ENCODE measurements around the gene CDC42BPA.

Gene CDC42BPA

DNA sequence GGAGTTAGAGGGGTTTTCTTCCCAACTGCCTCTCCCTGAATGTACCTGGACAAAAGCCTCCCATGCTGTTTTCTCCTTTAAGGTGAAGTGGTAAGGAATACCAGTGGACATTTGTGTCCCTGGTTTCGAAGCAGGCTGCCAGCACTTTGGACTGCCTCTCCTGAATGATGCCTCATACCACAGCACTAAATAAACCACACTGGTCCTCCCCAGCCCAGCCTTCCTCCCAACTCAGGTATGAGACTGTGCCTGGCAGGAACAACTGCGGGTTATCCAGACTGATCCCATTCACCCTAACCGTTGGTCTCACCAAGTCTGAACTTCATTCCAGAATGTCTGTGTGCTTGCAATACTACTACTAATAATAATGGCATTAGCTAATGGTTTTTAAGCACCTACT lies 368.9 kb downstream of the CDC42BPA start:
- TF ChIP-seq, protein P1, sequence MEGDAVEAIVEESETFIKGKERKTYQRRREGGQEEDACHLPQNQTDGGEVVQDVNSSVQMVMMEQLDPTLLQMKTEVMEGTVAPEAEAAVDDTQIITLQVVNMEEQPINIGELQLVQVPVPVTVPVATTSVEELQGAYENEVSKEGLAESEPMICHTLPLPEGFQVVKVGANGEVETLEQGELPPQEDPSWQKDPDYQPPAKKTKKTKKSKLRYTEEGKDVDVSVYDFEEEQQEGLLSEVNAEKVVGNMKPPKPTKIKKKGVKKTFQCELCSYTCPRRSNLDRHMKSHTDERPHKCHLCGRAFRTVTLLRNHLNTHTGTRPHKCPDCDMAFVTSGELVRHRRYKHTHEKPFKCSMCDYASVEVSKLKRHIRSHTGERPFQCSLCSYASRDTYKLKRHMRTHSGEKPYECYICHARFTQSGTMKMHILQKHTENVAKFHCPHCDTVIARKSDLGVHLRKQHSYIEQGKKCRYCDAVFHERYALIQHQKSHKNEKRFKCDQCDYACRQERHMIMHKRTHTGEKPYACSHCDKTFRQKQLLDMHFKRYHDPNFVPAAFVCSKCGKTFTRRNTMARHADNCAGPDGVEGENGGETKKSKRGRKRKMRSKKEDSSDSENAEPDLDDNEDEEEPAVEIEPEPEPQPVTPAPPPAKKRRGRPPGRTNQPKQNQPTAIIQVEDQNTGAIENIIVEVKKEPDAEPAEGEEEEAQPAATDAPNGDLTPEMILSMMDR (conservative IDR thresholded peaks at IDR 0.05; ENCODE audit: low read depth, low read length): no peak
- no peak for DNase-seq (ENCODE audit: low read depth)
- H3K4me3 ChIP-seq (ENCODE audit: low read length): no peak overlapping the region

DNA sequence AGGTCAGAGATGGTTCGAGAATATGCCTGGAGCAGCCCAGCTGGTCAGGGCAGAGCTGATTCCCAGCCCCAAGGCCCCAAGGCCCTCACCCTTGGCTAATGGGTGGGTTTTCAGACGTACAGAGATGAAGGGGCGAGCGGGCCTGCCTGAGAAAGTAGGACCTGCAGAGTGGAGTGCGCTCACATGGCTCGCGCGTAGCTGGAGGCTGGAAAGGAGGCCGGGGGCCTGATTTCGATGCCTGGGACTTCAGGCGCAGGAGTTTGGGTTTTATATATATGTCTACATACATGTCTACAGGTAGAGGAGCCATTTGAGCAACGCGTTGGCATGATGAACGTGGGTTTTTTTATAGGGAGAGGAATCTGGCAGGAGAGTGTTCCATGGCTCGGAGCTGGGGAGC lies 369.3 kb downstream of the CDC42BPA start:
- TF ChIP-seq, protein P1 (conservative IDR thresholded peaks at IDR 0.05; ENCODE audit: low read depth, low read length): no peak
- DNase-seq (ENCODE audit: low read depth): no peak
- H3K4me3 ChIP-seq (ENCODE audit: low read length): no peak overlapping the region

DNA sequence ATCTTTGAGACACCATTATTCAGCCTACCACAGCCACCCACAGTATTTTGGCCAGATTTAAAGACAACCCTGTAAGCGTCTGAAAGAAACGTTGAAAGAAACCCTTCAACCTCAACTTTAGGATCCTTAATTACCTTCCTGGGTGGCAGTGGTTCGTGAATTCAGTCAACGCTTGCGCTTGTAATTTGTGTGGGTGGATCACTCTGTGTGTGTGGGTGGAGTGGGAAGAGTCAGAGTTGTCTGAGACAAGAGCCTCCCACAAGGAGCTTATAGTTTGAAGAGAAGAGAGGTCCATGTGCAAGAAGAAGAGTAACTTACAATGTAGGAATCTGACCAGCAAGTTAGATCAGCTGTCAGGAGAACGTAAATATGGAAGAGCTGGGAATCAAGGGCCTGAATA lies 369.8 kb downstream of the CDC42BPA start:
- no peak overlapping the region for H3K4me3 ChIP-seq (ENCODE audit: low read length)
- TF ChIP-seq, protein P1 (conservative IDR thresholded peaks at IDR 0.05; ENCODE audit: low read depth, low read length): no peak
- DNase-seq (ENCODE audit: low read depth): no peak

DNA sequence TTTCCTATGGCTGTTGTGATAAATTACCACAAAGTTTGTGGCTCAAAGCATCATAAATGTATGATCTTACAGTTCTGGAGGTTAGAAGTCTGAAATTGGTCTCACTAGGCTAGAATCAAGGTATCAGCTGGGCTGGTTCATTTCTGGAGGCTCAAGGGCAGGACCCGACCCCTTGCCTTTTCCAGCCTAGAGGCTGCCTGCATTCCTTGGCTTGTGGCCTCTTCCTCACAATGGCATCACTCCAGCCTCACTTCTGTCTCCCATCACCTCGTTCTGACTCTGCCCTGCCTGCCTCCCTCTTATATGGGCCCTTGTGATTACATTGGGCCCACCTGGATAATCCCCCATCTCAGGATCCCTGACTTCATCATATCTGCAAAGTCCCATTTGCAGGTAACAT lies 370.2 kb downstream of the CDC42BPA start:
- H3K4me3 ChIP-seq (ENCODE audit: low read length): no peak overlapping the region
- no peak for DNase-seq (ENCODE audit: low read depth)
- TF ChIP-seq, protein P1 (conservative IDR thresholded peaks at IDR 0.05; ENCODE audit: low read depth, low read length): no peak

DNA sequence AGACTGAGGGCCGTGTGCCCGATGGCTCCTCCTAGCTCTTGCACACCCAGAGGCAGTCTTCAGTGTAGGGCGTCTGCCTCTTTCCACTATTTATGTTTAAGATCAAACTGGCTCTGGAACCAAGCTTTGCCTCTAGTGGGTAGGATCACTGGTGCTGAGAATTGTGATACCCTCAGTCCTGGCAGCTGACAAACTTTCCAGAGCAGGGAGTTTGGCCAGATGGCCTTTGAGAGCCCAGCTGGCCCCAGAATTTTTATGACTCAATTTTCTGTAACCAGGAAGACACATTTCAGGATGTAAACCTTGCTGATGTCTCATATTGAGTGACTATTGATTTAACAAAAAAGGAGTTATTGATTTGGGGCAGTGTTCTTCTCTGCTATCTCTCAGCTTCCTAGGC lies 371.5 kb downstream of the CDC42BPA start:
- H3K4me3 ChIP-seq (ENCODE audit: low read length): no peak overlapping the region
- no peak for DNase-seq (ENCODE audit: low read depth)
- TF ChIP-seq, protein P1 (conservative IDR thresholded peaks at IDR 0.05; ENCODE audit: low read depth, low read length): no peak

DNA sequence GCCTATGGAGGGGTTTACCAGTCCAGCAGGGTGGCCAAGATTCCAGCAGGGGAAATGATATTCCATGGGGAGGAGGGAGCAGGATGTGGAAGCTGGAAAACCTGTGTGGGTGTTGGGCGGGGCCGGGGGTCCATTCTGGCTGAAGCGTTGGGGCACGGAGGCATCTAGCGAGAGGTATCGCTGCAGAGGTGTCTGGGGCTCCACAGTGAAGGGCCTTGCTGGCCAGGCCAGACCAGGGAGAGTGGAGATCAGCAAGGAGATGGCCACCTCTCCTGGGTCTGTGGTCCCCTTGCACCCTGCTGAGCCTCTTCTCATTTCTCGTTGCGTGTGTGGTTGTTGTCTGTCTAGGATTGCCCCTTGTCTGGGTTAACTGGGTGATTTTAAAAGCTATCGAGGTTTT lies 372.0 kb downstream of the CDC42BPA start:
- TF ChIP-seq, protein P1 (conservative IDR thresholded peaks at IDR 0.05; ENCODE audit: low read depth, low read length): no peak
- H3K4me3 ChIP-seq (ENCODE audit: low read length): no peak overlapping the region
- no peak for DNase-seq (ENCODE audit: low read depth)

DNA sequence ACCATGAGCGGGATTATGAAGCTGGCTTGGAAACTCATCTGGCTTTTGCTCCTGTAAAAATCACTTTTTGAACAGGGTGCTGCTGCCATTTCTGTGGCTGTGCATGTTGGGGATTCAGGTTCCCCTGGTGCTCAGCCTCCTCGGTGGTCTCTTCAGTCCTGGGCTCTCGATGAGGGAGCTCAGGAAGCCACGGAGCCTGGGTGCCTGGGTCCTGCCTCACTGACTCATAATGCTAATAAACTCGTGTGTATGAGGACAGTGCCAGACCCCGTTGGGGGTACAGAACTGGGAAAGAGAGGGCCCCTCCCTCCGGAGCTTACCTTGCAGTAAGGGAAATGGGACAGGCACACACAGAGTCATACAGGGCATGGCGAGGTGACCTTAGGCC lies 372.4 kb downstream of the CDC42BPA start:
- DNase-seq (ENCODE audit: low read depth): no peak
- H3K4me3 ChIP-seq (ENCODE audit: low read length): no peak overlapping the region
- TF ChIP-seq, protein P1 (conservative IDR thresholded peaks at IDR 0.05; ENCODE audit: low read depth, low read length): no peak

All from retinal pigment epithelial cell (primary cell).